WTC11 (cell line): ENCODE data around the gene UMAD1. TPM values are rescaled to one million over a fixed set of nuclear protein-coding genes. Genes with fewer than 3 reads are reported as not detected.

ENCODE experiments used
- ATAC-seq: fragments of 200-7000 bp; cut with Tn5 transposase; 2 replicates; pipeline ENCODE4 v1.10.0; 2021; ENCODE audit warnings: mild to moderate bottlenecking, moderate library complexity
- CTCF ChIA-PET: fragments of 300-600 bp; sonication (Branson Sonifier 250); formaldehyde crosslinking; loops from one replicate; lab custom pipeline; 2021; ENCODE audit warnings: antibody characterized with exemption; lab: Charles Lee
- POLR2A ChIA-PET: fragments of 350-600 bp; sonication (Branson Sonifier 250); formaldehyde crosslinking; loops from one replicate; lab custom pipeline; 2021; ENCODE audit warnings: antibody characterized with exemption; lab: Charles Lee
- DNase-seq: peaks from one replicate; pipeline ENCODE4 v3.0.0; 2021; ENCODE audit warnings: low spot score
- H3K27ac Mint-ChIP-seq: 2 replicates; pipeline ENCODE4 v1.8.0; 2021; ENCODE audit warnings: mixed read lengths
- H3K27me3 Mint-ChIP-seq: 2 replicates; pipeline ENCODE4 v1.8.0; 2021; ENCODE audit warnings: low read depth, mild to moderate bottlenecking, moderate library complexity, mixed read lengths
- H3K36me3 Mint-ChIP-seq: 2 replicates; pipeline ENCODE4 v1.8.0; 2021; ENCODE audit warnings: mixed read lengths
- H3K4me1 Mint-ChIP-seq: 2 replicates; pipeline ENCODE4 v1.8.0; 2022; ENCODE audit warnings: mixed read lengths
- H3K4me3 Mint-ChIP-seq: 2 replicates; pipeline ENCODE4 v1.8.0; 2021; ENCODE audit warnings: mild to moderate bottlenecking, moderate library complexity, mixed read lengths
- H3K9me3 Mint-ChIP-seq: 2 replicates; pipeline ENCODE4 v1.8.0; 2021; ENCODE audit warnings: mixed read lengths
- AR ChIP-seq: fragments of 250-450 bp; sonication (Bioruptor Pico); IDR thresholded peaks from 2 replicates; pipeline ENCODE4 v1.9.0; 2021; ENCODE audit warnings: mild to moderate bottlenecking
- ATF1 ChIP-seq: sonication (generic); formaldehyde crosslinking; IDR thresholded peaks from 2 replicates; pipeline ENCODE4 v1.8.1; 2023; ENCODE audit warnings: mild to moderate bottlenecking, moderate library complexity, missing genetic modification reagents
- E2F4 ChIP-seq: sonication (generic); formaldehyde crosslinking; IDR thresholded peaks from 2 replicates; pipeline ENCODE4 v1.8.1; 2022; ENCODE audit warnings: low read depth, mild to moderate bottlenecking, moderate library complexity, missing genetic modification reagents, borderline replicate concordance
- ELF4 ChIP-seq: sonication (generic); formaldehyde crosslinking; IDR thresholded peaks from 2 replicates; pipeline ENCODE4 v1.8.1; 2022; ENCODE audit warnings: low read depth, mild to moderate bottlenecking, moderate library complexity, missing genetic modification reagents
- ERG ChIP-seq: fragments of 250-450 bp; sonication (Bioruptor Pico); IDR thresholded peaks from 2 replicates; pipeline ENCODE4 v1.8.0; 2021; ENCODE audit warnings: mild to moderate bottlenecking
- FOXP1 ChIP-seq: sonication (generic); formaldehyde crosslinking; IDR thresholded peaks from 2 replicates; pipeline ENCODE4 v1.8.0; 2022; ENCODE audit warnings: missing genetic modification reagents, mild to moderate bottlenecking, moderate library complexity, borderline replicate concordance
- GTF2I ChIP-seq: fragments of 250-450 bp; sonication (Bioruptor Pico); conservative IDR thresholded peaks from 2 replicates; pipeline ENCODE4 v1.4.0; 2021; ENCODE audit warnings: mild to moderate bottlenecking
- IRF2 ChIP-seq: sonication (generic); formaldehyde crosslinking; IDR thresholded peaks from 2 replicates; pipeline ENCODE4 v1.8.0; 2022; ENCODE audit warnings: low read depth, missing genetic modification reagents, borderline replicate concordance
- JAZF1 ChIP-seq: fragments of 250-450 bp; sonication (Bioruptor Pico); IDR thresholded peaks from 2 replicates; pipeline ENCODE4 v1.9.0; 2021; ENCODE audit warnings: moderate library complexity, mild to moderate bottlenecking, inconsistent platforms
- MAX ChIP-seq: sonication (generic); formaldehyde crosslinking; IDR thresholded peaks from 2 replicates; pipeline ENCODE4 v1.8.0; 2022; ENCODE audit warnings: mild to moderate bottlenecking, missing genetic modification reagents
- NR3C1 ChIP-seq: sonication (generic); formaldehyde crosslinking; conservative IDR thresholded peaks from 2 replicates; pipeline ENCODE4 v1.8.1; 2023; ENCODE audit warnings: low read depth, mild to moderate bottlenecking, missing genetic modification reagents
- USF2 ChIP-seq: sonication (generic); formaldehyde crosslinking; IDR thresholded peaks from 2 replicates; pipeline ENCODE4 v1.8.1; 2023; ENCODE audit warnings: mild to moderate bottlenecking, missing genetic modification reagents, moderate library complexity
- ZMAT4 ChIP-seq: fragments of 250-450 bp; sonication (Bioruptor Pico); IDR thresholded peaks from 2 replicates; pipeline ENCODE4 v1.9.0; 2021; ENCODE audit warnings: mild to moderate bottlenecking
- ZNF263 ChIP-seq: sonication (generic); formaldehyde crosslinking; IDR thresholded peaks from 2 replicates; pipeline ENCODE4 v1.8.1; 2022; ENCODE audit warnings: low read depth, mild to moderate bottlenecking, moderate library complexity, missing genetic modification reagents
- ZNF317 ChIP-seq: sonication (generic); formaldehyde crosslinking; IDR thresholded peaks from 2 replicates; pipeline ENCODE4 v1.8.1; 2023; ENCODE audit warnings: low read depth, mild to moderate bottlenecking, moderate library complexity, missing genetic modification reagents, borderline replicate concordance
- ZNF396 ChIP-seq: fragments of 250-450 bp; sonication (Bioruptor Pico); IDR thresholded peaks from 2 replicates; pipeline ENCODE4 v1.8.0; 2021; ENCODE audit warnings: mild to moderate bottlenecking, moderate library complexity, borderline replicate concordance
- ZNF423 ChIP-seq: fragments of 250-450 bp; sonication (Bioruptor Pico); IDR thresholded peaks from 2 replicates; pipeline ENCODE4 v2.1.2; 2022; ENCODE audit warnings: mild to moderate bottlenecking, moderate library complexity
- ZNF512 ChIP-seq: sonication (generic); formaldehyde crosslinking; IDR thresholded peaks from 2 replicates; pipeline ENCODE4 v1.8.1; 2022; ENCODE audit warnings: missing genetic modification reagents, borderline replicate concordance
- ZNF532 ChIP-seq: fragments of 250-450 bp; sonication (Bioruptor Pico); IDR thresholded peaks from 2 replicates; pipeline ENCODE4 v1.9.0; 2021; ENCODE audit warnings: mild to moderate bottlenecking, borderline replicate concordance
- total RNA-seq: library from RNA; stranded (reverse); gene quantifications from 3 replicates; pipeline ENCODE4 v1.2.3, GENCODE V29; 2021

The UMAD1 gene
- total RNA-seq, 1 experiment from 2014 or later = 13.0 TPM

- no peak for TF ChIP-seq ZNF263 (CRISPR knock-in tag)
These were observed 228.5 kb downstream of the UMAD1 start (continued) for GRCh38 chr7:7869036-7869435.

GRCh38 chr7:7869651-7870050, 229.1 kb downstream of the UMAD1 start:
- CTCF ChIA-PET = interaction anchor here (0.5 kb wide), 1 partner anchor 437 kb away, joined by 3 read pairs; no protein-coding TSS in a partner anchor
- ATAC-seq = no peak
- H3K4me1 Mint-ChIP-seq = peaks cover 22% of the 10 kb centered on the region
- H3K27ac Mint-ChIP-seq = no peak overlapping the region
- TF ChIP-seq USF2 (CRISPR knock-in tag) (no peak), FOXP1 (CRISPR knock-in tag) (no peak), ZNF512 (CRISPR knock-in tag) (no peak), JAZF1 (CRISPR knock-in tag) (no peak), ATF1 (CRISPR knock-in tag) (no peak), AR (no peak), ZNF396 (no peak)
- peaks cover 4% of the 10 kb centered on the region; the same call in 1 of the 2 replicates for H3K9me3 Mint-ChIP-seq
- H3K27me3 Mint-ChIP-seq = no peaks in the 10 kb centered on the region
- POLR2A ChIA-PET = no interaction called here
- DNase-seq = no peak
- no peak overlapping the region for H3K4me3 Mint-ChIP-seq
- 0 out of 2 replicates have a peak, but pooled peaks cover 2% of the 10 kb centered on the region for H3K36me3 Mint-ChIP-seq

- TF ChIP-seq MAX (CRISPR knock-in tag) = no peak
- no peak for TF ChIP-seq ZNF532
- TF ChIP-seq ELF4 = no peak
- no peak for TF ChIP-seq ZNF423
- TF ChIP-seq E2F4 (CRISPR knock-in tag) = no peak
- TF ChIP-seq NR3C1 (CRISPR knock-in tag) = no peak
- TF ChIP-seq IRF2 (CRISPR knock-in tag) = no peak
- no peak for TF ChIP-seq ZMAT4 (CRISPR knock-in tag)
- no peak for TF ChIP-seq GTF2I (CRISPR knock-in tag)
- no peak for TF ChIP-seq ERG (CRISPR knock-in tag)
- TF ChIP-seq ZNF317 (CRISPR knock-in tag) = no peak
- TF ChIP-seq, all 79 proteins: peak for 0
- Mint-ChIP-seq H3K27ac (no peak overlapping the region), H3K9me3 (peaks cover 10% of the 10 kb centered on the region), H3K4me3 (no peak overlapping the region), H3K4me1 (peaks cover 22% of the 10 kb centered on the region), H3K36me3 (0 out of 2 replicates have a peak, but pooled peaks cover 2% of the 10 kb centered on the region), H3K27me3 (no peaks in the 10 kb centered on the region)
- ChIA-PET CTCF (no interaction called here), POLR2A (no interaction called here)
- DNase-seq (no peak), ATAC-seq (no peak)
These were observed 230.0 kb downstream of the UMAD1 start for GRCh38 chr7:7870555-7870954.
